HG03175 (cell line): Measurements from ENCODE around the gene APOBEC3B.
A peak's percentile ranks its signal among the peaks of the same experiment; 100 is the strongest.
"Not testable (repeated sequence)": the region's sequence is repeated elsewhere in the genome, so short reads cannot be mapped to it uniquely, and the experiment has no call there.

Experiments used
- ATAC-seq: cut with Tn5 transposase; IDR thresholded peaks from one replicate; pipeline ENCODE4 v1.9.1; 2021; ENCODE audit warnings: mild to moderate bottlenecking, moderate library complexity; ENCODE audit not compliant: unreplicated experiment

Gene APOBEC3B

GRCh38 chr22:38987171-38987895 is 5.2 kb downstream of the APOBEC3B start:
- ATAC-seq = no peak

GRCh38 chr22:38989466-38989865 is 7.3 kb downstream of the APOBEC3B start:
- no peak for ATAC-seq

GRCh38 chr22:38992871-38993371 is 10.8 kb downstream of the APOBEC3B start:
- not testable (repeated sequence) for ATAC-seq

GRCh38 chr22:38996105-38996504 is 14.0 kb downstream of the APOBEC3B start:
- no peak for ATAC-seq

GRCh38 chr22:38997518-38997917 is 15.4 kb downstream of the APOBEC3B start:
- no peak for ATAC-seq

- ATAC-seq = peak; percentile 72
Observed at GRCh38 chr22:39003165-39003638, 21.1 kb downstream of the APOBEC3B start.

GRCh38 chr22:39007177-39007576 is 25.0 kb downstream of the APOBEC3B start:
- no peak for ATAC-seq

GRCh38 chr22:39008271-39008850 is 26.2 kb downstream of the APOBEC3B start:
- not testable (repeated sequence) for ATAC-seq

- ATAC-seq = no peak
Observed at GRCh38 chr22:39010946-39011345, 28.8 kb downstream of the APOBEC3B start.

GRCh38 chr22:39012533-39013511 is 30.7 kb downstream of the APOBEC3B start:
- ATAC-seq = no peak

GRCh38 chr22:39013561-39013941 is 31.4 kb downstream of the APOBEC3B start:
- ATAC-seq = peak; percentile 40

- ATAC-seq = peak; percentile 87
Observed at GRCh38 chr22:39013942-39014722, 32.0 kb downstream of the APOBEC3B start, which contains the start of gene APOBEC3C. Gene APOBEC3C, plus strand, starts transcription at chr22:39014257. Its CDS starts 106 bp downstream, at chr22:39014363.

- not testable (repeated sequence) for ATAC-seq
Observed at GRCh38 chr22:39014723-39015121, 32.6 kb downstream of the APOBEC3B start.

GRCh38 chr22:39016592-39016991 is 34.4 kb downstream of the APOBEC3B start:
- ATAC-seq = no peak

GRCh38 chr22:39017596-39018365 is 35.6 kb downstream of the APOBEC3B start:
- ATAC-seq = no peak

GRCh38 chr22:39020021-39020651 is 38.0 kb downstream of the APOBEC3B start:
- peak; percentile 14 for ATAC-seq

GRCh38 chr22:39021552-39022250 is 39.6 kb downstream of the APOBEC3B start:
- ATAC-seq = no peak
